Neuron (in vitro differentiated cells): ENCODE results near the gene UBE2J2.

ENCODE experiments used
- H2AFZ ChIP-seq: one replicate; pipeline ENCODE4 v1.6.1; 2013; ENCODE audit warnings: low read depth, mild to moderate bottlenecking, inconsistent platforms, low read length, moderate library complexity
- H3K27me3 ChIP-seq: one replicate; pipeline ENCODE4 v1.6.1; 2013; ENCODE audit warnings: low read length; ENCODE audit not compliant: insufficient read depth
- H3K36me3 ChIP-seq: one replicate; pipeline ENCODE4 v1.6.1; 2013; ENCODE audit warnings: low read length; ENCODE audit not compliant: insufficient read depth
- H3K4me1 ChIP-seq: one replicate; pipeline ENCODE4 v1.6.1; 2013; ENCODE audit warnings: low read length; ENCODE audit not compliant: insufficient read depth
- H3K4me3 ChIP-seq: 2 replicates; pipeline ENCODE4 v1.5.1; 2013; ENCODE audit warnings: mild to moderate bottlenecking, low read length, moderate library complexity
- H3K9me3 ChIP-seq: one replicate; pipeline ENCODE4 v1.6.1; 2013; ENCODE audit warnings: low read length

UBE2J2 gene

DNA sequence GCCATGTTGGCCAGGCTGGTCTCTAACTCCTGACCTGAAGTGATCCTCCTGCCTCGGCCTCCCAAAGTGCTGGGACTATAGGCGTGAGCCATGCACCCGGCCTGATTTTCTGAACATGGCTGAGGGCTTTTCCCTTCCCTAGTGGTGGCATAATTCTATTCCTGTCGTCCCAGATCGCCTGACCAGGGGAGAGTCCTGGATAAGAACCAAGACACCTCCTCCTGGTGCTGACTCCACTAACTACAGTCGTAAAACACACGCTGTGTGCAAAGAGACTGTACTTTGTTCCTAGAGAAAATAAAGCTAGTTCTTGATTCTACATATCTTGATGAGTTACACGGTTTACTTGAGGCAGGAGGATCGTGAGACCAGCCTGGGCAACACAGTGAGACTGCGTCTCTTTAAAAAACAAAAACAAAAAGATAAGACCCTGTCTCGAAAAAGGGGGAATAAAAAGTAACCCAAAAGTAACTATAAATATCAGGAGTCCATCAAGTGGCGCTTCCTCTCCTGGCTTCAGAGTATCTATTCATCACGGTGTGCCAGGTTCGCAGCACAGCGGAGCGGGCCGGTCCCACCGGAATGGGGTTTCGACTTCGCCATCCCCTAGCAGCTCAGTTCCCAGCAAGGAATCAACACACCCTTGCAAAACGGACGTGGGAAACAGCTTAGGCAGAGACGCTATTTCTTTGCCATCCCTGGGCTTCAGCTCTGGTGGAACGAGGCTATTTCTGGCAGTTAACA is 42.8 kb downstream of the UBE2J2 start:
- Histone ChIP-seq H3K27me3 (no peaks in the 10 kb centered on the region), H3K36me3 (peaks cover 31% of the 10 kb centered on the region), H2AFZ (peak overlapping the region; percentile 55), H3K9me3 (peaks cover 2% of the 10 kb centered on the region), H3K4me3 (peak overlapping the region; percentile 89), H3K4me1 (peaks cover 19% of the 10 kb centered on the region)

DNA sequence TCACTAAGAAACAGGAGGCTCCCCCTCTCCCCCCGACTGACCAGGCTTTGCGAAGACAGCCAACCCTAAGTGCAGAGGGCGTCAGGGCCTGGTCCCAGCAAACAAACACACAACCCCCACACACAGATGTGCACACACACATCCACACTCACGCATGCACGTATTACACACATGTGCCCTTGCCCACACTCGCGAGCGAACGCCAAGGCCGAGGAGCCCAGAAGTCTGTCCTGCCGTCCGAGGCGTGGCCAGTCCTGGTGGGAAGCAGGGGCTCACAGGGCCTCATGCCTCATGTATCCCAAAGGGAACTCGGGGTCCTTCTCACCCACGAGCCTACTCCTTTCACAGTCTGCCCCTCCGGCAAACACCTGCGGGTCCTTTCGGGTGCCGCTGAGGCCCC is 43.9 kb downstream of the UBE2J2 start:
- no peak overlapping the region for H3K4me3 ChIP-seq

DNA sequence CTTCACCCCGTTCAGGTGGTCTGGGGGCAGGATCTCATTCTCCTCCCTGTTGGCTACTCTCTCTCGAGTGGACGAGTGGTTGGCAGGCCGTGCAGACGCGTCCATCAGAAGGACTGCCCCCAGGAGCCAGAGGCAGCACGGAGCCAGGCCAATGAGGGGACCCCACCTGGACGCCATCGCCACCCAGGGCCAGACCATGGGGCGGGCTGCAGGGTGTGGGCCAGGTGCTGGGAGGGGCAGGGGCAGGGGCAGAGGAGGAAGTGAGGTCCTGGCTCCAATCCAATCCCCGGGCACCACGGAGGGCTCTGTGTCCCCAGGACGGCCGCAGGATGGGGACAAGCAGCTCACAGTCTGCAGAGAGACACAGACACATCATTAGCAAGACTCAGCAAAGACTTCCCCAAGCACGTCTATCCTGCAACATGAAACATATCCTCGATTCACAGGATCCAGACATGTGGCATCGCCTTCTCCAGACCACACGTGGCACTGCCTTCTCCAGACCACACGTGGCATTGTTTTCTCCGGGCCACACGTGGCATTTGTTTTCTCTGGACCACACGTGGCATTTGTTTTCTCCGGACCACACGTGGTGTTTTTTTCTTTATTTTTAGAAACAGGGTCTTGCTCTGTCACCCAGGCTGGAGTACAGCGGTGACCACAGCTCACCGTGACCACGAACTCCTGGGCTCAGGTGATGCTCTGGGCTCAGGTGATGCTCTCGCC is 44.9 kb downstream of the UBE2J2 start:
- Histone ChIP-seq H3K4me1 (peaks cover 19% of the 10 kb centered on the region), H3K4me3 (no peak overlapping the region), H2AFZ (no peak overlapping the region), H3K9me3 (peaks cover 2% of the 10 kb centered on the region), H3K27me3 (no peaks in the 10 kb centered on the region), H3K36me3 (peaks cover 39% of the 10 kb centered on the region)

More for the DNA sequence above, 43.9 kb downstream of the UBE2J2 start:
- peaks cover 37% of the 10 kb centered on the region for H3K36me3 ChIP-seq
- H3K9me3 ChIP-seq: peaks cover 2% of the 10 kb centered on the region
- no peak overlapping the region for H2AFZ ChIP-seq
- no peaks in the 10 kb centered on the region for H3K27me3 ChIP-seq
- H3K4me1 ChIP-seq: peaks cover 19% of the 10 kb centered on the region

DNA sequence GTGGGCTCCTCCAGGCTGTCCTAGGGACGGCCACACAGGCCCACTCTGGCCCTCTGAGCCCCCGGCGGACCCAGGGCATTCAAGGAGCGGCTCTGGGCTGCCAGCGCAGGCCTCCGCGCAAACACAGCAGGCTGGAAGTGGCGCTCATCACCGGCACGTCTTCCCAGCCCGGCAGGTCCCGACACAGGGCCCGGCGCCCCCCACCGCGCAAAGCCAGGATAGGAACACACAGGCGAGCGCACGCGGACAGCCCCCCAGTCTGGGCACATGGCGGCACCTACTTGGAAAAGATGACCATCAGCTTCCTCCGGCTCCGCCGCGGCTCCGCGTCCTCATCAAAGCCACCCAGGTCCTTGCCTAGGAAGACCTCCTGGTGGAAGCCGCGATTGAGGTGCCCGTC is 45.5 kb downstream of the UBE2J2 start:
- H3K4me1 ChIP-seq: peaks cover 19% of the 10 kb centered on the region
- H3K9me3 ChIP-seq: peaks cover 2% of the 10 kb centered on the region
- peaks cover 43% of the 10 kb centered on the region for H3K36me3 ChIP-seq
- H3K27me3 ChIP-seq: no peaks in the 10 kb centered on the region
- H2AFZ ChIP-seq: no peak overlapping the region
- no peak overlapping the region for H3K4me3 ChIP-seq

DNA sequence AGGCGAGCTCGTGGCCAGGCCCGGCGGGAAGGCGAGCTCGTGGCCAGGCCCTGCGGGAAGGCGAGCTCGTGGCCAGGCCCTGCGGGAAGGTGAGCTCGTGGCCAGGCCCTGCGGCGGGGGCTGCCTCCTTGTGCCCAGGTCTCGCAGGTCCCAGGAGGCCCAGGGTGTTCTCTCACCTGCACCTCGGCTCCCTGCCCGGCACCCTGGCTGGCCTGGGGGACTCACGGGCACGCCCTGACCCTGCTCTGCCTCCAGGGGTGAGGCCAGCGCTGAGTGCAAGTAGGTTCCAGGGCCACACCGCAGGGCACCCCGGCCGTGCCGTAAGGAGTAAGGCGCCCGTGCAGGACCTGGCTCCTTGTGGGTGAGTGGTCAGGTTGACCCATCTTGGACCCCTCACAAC is 46.3 kb downstream of the UBE2J2 start:
- Histone ChIP-seq H3K36me3 (peaks cover 48% of the 10 kb centered on the region), H3K4me3 (no peak overlapping the region), H2AFZ (no peak overlapping the region), H3K27me3 (no peaks in the 10 kb centered on the region), H3K9me3 (no peaks in the 10 kb centered on the region), H3K4me1 (peaks cover 13% of the 10 kb centered on the region)

DNA sequence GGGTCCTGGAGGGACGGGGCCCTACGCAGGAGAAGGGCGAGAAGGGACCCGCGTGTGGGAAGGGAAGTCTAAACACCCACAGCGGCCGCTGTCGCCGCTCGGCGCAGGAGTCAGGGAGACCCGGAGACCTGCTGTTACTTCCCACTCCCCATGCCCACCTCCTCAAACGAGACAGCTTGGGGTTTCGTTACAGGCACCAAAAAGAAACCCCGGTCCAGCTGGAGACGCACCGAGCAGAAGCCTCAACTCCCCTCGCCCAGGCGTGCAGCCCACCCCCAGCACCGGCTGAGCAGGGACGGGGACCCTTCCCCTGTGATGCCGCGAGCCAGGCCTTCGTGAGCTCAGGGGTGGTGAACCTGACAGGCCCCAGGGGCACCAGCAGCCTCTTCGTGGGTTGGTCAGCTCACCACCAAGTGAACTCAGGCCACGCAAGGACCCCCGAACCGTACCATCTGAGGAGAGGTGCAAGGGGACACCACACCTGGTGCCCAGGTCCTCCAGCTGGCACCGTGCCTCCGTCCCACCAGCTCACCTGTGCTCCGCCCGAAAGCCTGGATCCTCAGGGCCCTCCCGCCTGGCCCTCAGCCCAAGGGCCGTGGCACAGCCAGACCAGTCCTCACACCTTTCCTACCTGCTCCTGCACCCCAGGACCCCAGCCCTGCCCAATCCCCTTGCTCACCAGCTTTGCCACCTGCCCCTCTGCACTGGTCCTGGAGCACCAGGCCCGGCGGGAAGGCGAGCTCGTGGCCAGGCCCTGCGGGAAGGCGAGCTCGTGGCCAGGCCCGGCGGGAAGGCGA is 46.9 kb downstream of the UBE2J2 start:
- Histone ChIP-seq H3K36me3 (peaks cover 53% of the 10 kb centered on the region), H2AFZ (no peak overlapping the region), H3K4me3 (no peak overlapping the region)

DNA sequence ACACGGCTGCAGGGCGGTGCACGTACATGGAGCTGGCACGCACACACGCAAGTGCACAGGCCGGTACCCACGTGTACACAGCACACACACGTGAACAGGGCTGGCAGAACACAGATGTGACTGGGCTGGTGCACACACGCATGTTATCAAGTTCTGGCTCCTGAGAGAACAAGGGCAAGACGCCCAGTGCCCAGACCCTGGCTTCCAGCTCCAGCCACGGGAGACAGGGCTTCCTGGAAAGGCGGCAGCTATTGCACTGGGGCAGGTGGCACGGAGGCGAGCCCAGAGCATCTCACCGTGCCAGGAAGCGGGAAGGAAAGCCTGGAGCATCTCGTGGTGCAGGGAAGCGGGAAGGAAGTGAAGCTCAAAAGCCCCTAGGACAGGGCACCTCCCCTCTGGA is 47.7 kb downstream of the UBE2J2 start:
- Histone ChIP-seq H3K4me1 (peaks cover 8% of the 10 kb centered on the region), H3K27me3 (no peaks in the 10 kb centered on the region), H2AFZ (no peak overlapping the region), H3K9me3 (no peaks in the 10 kb centered on the region), H3K4me3 (no peak overlapping the region), H3K36me3 (peaks cover 54% of the 10 kb centered on the region)

More for the DNA sequence above, 46.9 kb downstream of the UBE2J2 start:
- no peaks in the 10 kb centered on the region for H3K9me3 ChIP-seq
- peaks cover 13% of the 10 kb centered on the region for H3K4me1 ChIP-seq
- H3K27me3 ChIP-seq: no peaks in the 10 kb centered on the region

DNA sequence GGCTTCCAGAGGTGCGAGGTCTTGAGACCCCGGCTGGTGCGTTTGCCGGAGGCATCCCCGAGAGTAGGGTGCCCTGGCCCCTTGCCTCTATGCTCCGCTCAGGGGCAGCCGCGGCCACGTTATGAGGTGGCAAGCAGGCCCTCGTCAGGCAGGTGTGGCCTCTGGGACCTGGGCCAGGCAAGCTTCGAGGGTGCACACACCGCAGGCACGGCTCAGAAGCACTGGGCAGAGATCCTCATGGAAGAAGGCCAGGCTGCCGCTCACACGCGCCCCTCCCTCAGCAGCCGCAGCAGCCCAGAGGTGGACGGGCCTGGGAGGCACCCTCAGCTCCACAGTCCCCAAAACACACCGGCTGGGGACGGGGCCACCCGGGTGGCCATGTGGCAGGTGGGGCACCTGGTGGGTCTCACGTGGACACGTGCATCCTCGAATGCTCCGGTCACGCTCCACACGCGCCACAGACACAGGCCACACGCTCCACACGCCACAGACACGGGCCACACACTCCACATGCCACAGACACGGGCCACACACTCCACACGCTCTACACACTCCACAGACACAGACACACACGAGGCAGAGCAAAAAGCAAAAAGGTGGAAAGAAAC is 48.3 kb downstream of the UBE2J2 start:
- Histone ChIP-seq H3K27me3 (no peaks in the 10 kb centered on the region), H3K4me3 (no peak overlapping the region), H3K36me3 (peaks cover 59% of the 10 kb centered on the region), H3K4me1 (peaks cover 4% of the 10 kb centered on the region), H3K9me3 (no peaks in the 10 kb centered on the region), H2AFZ (no peak overlapping the region)

DNA sequence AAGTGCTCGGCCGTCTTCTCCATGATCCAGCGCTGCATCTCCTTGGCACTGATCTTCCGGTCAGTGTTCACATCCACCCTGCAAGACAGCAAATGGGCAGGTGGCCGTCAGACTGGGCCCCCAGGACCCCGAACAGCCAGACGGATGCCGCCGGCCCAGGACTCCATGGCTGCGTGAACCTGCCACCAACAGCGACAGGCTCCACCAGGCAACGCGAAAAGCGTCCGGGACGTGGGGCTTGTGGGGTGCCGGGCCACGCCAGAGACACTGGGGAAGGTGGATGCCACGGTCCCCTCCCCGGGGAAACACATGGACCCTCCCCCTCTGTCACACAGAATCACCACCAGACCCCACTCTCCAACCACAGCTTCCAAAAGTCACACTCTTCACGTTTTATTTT is 49.8 kb downstream of the UBE2J2 start:
- Histone ChIP-seq H3K4me1 (no peaks in the 10 kb centered on the region), H3K4me3 (no peak overlapping the region), H3K36me3 (peaks cover 61% of the 10 kb centered on the region), H3K27me3 (no peaks in the 10 kb centered on the region), H3K9me3 (no peaks in the 10 kb centered on the region), H2AFZ (no peak overlapping the region)

DNA sequence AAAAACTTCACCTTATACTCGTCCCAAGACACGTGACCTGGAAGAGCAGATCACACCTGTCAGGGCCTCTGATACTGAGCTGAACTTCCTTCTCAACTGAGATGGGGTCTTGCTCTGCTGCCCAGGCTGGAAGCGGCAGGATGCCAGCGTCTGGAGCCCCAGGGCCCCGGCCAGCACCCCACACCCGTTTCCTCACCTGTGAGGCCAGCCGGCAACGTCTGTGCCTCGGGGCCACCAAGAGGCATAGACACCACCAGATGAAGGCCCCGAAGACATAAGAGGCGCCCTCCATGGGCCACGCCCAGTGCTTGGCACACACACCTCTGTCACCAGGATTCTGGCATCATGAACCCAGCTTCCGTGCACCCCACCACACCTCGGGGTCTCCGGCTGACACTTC is 50.3 kb downstream of the UBE2J2 start:
- H3K4me1 ChIP-seq: no peaks in the 10 kb centered on the region
- H3K9me3 ChIP-seq: no peaks in the 10 kb centered on the region
- H3K36me3 ChIP-seq: peaks cover 61% of the 10 kb centered on the region
- H3K27me3 ChIP-seq: no peaks in the 10 kb centered on the region
- H3K4me3 ChIP-seq: no peak overlapping the region
- no peak overlapping the region for H2AFZ ChIP-seq

DNA sequence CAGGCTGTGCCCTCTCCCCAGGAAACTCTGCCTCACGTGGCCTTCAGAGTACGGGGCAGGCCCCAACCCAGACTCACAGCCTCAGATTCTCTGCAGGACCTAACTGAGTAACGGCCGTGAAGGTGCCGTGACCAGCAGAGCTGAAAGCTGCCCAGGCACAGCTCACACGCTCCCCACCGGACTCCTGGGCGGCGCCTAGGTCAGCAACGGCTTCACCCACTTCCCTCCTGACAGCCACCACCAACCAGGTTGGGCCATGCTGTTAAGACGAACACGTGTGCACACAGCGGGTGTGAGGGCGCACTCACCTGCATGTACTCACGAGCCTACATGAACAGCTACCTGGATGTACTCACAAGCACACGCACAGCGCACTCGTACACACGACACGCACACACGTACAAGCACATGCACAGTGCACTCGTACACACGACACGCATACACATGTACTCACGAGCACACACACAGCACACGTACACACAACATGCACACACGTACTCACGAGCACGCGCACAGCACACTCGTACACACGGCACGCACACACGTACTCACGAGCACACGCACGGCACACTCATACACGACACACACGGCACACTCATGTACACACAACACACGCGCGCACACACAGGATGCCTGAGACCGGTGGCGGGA is 51.0 kb downstream of the UBE2J2 start:
- H3K27me3 ChIP-seq: no peaks in the 10 kb centered on the region
- no peaks in the 10 kb centered on the region for H3K4me1 ChIP-seq
- H2AFZ ChIP-seq: no peak overlapping the region
- peaks cover 61% of the 10 kb centered on the region for H3K36me3 ChIP-seq
- H3K9me3 ChIP-seq: no peaks in the 10 kb centered on the region
- no peak overlapping the region for H3K4me3 ChIP-seq

DNA sequence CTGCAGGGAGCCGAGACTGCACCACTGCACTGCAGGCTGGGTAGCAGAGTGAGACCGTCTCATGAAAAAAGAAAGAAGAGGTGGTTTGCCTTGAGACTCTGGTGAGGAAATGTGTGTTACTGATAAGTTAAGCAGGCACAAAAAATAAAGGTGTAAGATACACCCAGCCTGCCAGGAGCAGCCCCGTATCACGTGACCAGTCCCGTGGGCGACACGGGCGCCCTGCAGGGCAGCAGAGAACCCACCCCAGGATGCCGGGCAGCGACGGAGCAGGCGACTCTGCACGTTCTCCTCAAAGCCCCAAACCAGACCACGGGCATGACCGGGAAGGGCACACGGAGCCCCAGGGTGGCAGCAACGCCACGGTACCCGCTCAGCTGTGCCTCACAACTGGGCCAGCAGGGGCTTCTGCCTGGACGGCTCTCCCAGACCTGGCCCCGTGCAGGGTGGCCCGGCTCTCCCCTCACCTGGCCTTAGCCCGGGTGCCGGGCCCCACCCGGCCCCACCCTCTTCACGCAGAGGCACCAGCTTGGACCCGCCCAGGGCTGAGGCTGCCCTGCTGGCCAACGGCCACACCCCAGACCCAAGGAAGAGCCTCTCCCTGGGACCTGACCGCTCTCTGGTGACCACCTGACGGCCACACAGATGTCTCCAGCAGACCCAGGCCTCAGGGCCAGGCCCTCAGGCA is 51.6 kb downstream of the UBE2J2 start:
- no peak overlapping the region for H2AFZ ChIP-seq
- H3K27me3 ChIP-seq: no peaks in the 10 kb centered on the region
- H3K9me3 ChIP-seq: no peaks in the 10 kb centered on the region
- H3K4me3 ChIP-seq: no peak overlapping the region
- H3K36me3 ChIP-seq: peaks cover 64% of the 10 kb centered on the region
- H3K4me1 ChIP-seq: no peaks in the 10 kb centered on the region
